ENCODE data around the gene CTNND2.
"Not testable (repeated sequence)": the region's sequence is repeated elsewhere in the genome, so short reads cannot be mapped to it uniquely, and the experiment has no call there.

Gene CTNND2

DNA sequence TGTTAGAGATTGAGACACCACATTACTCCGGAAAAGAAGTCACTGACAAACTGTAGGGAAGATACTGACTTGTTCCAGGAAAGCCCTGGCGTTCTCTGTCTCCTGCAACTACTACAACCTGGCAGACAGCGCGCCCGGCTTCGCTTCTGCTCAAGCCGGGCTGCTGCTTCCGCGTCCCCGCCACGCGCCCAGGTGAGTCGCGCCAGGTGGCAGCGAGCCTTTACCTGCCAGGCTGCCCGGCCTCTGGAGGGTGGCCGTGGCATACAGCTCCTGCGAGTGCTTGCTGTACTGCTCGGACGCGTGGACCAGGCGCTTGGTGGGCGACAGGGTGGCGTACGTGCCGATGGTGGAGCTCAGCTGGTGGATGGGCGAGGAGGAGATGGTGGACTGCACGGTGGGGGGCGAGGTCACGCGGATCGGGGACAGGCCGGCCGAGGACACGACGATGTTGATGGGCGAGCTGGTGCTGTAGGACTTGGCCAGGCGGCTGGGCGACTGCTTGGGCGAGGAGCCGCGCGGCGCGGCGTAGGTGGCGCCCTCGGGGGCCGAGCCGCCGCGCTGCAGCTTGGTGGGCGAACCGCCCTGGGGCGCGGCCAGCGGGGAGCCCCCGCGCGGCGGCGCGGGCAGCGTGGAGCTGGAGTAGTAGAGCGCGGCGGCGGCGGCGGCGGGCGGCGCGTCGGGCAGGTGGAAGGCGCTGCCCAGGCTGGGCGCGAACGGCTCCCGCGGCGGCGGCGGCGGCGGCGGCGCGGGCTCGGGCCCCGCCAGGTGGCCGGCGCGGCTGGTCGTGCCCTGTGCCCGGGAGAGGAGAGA lies 519.6 kb downstream of the CTNND2 start:
- no peak for DNase-seq (ENCODE audit: low read depth)

DNA sequence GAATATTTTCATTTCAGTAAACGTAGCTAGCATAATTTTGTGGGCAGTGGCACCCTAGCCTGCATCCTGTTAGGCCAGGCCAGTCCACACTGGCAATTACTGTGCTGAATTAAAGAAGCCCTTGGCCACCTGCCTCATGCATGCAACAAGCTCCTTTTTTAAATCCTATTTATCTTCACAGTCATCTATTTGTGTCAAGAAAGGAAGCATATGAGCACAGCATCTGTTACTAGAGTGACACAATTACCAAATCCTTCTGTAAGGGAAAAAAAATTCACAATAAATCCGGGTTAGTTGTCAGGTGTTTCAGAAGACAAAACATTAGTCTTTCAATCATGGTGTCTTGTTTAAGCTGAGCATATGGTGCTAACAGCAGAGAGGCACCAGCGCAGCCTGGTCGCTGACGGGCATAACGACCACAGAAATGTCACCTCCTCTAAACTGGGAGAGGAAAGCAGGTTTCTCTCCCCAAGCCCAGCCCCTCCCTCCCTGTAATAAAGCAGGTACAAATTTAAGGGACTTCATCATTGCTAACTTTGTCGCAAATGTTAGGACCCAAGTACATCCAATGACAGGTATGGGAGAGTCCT lies 520.6 kb downstream of the CTNND2 start:
- no peak for DNase-seq (ENCODE audit: low read depth)

DNA sequence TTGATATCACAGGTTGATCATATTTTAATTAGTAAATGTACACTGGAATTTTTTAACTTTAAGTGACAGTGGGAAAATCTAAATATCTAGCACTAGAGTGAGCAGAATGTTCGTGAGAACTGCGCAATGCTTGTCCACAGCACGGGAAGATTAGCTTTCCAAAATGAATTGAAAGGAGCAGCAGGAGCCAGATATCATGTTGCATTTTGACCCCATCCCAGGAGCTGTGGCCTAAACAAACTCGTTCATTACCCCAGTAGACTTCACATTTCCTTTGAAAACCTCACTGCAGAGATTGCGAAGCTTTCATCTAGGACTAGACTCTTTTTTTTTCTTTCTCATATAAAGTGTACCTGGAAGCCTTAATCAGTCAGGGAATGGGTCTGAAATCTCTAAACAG lies 525.8 kb downstream of the CTNND2 start:
- DNase-seq (ENCODE audit: low read depth) = no peak

DNA sequence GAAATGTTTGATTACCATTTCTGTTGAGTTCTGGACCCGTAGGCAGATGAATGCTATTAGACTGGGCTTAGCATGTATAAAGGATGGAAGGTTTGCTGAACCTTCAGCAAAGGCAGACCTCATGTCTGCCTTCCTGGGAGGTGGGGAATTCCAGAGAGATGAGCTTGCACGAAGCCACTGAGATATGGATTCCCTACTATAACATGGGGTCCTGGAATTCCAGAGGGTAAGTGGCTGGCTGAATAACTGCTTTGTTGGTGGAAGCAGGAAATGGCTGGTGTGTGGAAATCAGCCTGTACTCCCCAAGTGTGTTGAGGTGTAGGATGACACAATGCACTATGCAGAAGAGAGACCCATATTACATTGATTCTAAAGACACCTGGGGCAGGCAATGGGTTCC lies 526.4 kb downstream of the CTNND2 start:
- DNase-seq (ENCODE audit: low read depth) = no peak

DNA sequence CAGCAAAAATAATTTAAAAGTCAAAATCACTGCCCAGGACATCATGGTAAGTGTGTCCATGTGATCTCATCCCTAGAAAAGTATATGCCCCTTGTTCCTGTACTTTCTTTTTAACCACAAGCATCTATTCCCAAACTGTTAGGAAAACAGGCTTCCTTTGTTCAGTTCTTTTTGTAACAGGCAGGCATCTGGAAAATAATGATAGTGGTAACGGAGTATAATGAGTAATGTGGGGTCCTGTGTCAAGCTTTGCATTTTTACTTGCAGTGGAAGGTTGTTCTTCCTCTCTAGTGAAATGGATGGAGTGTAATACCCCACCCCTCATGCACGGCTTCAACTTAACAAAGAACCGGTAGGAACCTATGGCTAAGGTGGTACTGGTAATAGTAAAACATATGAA lies 532.1 kb downstream of the CTNND2 start:
- no peak for DNase-seq (ENCODE audit: low read depth)

DNA sequence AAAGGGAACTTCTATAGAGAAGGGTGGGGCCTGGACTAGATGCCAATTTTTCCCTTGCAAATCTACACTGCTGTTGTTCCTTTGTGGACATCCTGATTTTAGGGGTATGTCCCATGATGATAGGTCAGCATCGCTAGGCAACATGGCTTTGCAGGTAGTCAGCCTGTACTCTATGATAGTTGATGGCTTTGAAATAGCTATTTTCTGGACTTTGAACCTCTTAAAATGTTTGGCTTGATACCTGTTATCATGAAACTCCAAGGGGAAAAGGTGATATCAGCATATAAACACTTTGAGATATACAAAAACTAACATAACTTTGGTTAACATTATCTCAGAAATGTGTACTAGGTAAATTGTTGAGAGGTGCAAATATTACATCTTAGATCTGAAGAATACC lies 533.2 kb downstream of the CTNND2 start:
- DNase-seq (ENCODE audit: low read depth) = no peak

DNA sequence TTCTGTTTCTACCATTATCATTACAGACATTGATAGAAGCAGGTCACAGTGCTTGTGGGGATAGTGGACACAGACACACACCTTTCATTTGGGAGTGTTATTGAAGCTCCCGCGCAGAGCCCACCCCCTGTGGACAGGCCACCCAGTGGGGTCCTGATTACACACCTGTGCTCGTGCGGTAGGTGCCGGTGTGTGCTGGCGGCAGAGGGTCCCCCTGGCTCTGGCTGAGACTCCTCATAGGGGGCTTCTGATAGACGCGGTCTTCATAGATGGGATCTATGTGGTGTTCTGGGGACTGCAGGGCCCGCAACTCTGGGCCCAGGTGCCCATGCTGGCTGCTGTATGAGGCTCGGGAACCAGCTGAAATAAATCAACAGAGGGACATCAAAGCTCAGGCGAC lies 539.7 kb downstream of the CTNND2 start:
- DNase-seq (ENCODE audit: low read depth) = no peak

DNA sequence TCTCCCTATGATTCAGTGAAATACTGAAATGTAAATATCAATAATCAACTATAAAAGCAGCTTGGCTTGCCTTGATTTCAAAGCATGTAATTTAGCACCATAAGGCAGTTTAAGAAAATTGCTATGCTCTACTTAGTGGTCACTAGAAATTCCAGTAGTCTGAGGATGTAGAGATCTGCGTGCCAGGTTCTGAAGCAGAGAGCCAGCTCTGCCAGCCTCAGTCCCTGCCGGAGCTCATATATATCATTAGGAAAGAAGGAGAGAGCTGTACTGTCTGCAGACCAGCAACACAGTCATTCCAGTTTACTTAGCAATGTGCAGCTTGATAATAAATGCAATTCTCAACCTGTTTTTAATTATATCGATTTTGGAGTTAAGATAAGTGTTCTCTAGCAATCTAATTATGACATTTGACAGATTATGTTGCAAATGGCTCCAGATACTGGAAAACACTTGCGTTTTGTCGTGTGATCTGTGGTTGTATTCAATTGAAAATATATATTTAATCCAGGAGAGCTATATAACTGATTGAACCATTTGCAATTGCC lies 540.5 kb downstream of the CTNND2 start:
- DNase-seq (ENCODE audit: low read depth) = no peak

DNA sequence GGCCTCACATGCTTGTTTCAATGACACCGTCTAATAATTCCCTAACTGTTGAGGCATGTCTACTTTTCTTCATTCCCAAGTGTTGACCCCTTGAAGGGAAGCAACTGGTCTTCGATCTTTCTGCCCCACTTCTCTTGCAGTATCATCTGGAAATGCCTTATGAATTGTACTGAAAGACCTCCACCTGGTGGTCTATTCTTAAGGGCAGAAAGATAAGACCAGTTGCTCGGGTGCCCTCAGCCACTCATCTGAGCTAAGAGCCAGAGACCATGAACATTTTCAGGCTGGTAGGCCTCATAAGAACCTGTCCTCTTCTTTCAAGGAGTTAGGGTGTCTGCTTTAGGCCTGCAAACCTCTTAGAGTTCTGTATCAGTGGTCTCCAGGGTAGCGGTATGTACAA lies 542.5 kb downstream of the CTNND2 start:
- DNase-seq (ENCODE audit: low read depth) = no peak

DNA sequence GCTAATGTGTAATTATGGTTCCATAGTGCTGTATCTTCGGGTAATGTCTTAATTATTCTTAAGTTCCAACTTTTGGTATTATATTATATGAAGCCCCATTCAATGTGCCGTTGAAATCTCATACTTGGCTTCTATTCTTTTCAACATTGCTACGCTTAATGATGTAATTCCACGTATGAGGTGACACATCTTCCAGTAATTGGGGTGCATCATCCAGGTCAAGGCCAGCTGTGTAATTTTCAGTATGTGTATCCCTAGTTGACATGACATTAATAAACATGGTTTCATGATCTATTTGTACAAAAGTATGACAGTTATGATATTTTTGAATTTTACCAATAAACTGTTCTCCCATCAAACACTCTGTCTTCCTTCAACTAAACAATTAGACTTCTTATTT lies 546.3 kb downstream of the CTNND2 start:
- DNase-seq (ENCODE audit: low read depth) = no peak

DNA sequence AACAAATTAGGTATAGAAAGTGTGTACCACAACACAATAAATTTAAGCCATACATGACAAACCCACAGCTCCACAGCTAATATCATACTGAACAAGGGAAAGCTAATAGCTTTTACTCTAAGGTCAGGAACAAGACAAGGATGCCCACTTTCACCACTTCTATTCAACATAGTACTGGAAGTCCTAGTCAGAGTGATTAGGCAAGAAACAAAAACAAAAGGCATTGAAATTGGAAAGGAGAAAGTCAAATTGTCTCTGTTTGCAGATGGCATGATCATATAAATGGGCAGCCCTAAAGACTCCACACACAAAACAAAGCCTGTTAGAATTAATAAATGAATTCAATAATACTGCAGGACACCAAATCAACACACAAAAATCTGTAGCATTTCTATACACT lies 548.8 kb downstream of the CTNND2 start:
- no peak for DNase-seq (ENCODE audit: low read depth)

DNA sequence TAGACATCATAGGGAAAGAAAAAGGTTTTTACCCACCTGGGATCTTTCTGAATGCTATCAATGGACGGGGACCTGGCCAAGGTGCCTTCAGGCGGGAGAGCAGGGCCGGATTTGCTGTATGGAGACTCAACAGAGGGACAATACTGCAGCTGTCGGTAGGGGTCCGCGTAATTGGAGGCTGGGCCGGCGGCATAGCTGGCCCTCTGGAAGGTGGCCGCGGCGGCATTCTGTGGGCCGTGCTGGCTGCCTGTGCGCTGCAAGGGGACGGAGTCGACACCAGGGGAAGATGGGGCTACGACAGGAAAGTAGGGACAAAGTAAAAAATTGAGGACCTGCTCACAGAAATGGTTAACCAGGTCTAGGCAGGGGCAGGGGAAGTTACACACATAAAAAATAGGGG lies 557.9 kb downstream of the CTNND2 start:
- DNase-seq (ENCODE audit: low read depth) = no peak

DNA sequence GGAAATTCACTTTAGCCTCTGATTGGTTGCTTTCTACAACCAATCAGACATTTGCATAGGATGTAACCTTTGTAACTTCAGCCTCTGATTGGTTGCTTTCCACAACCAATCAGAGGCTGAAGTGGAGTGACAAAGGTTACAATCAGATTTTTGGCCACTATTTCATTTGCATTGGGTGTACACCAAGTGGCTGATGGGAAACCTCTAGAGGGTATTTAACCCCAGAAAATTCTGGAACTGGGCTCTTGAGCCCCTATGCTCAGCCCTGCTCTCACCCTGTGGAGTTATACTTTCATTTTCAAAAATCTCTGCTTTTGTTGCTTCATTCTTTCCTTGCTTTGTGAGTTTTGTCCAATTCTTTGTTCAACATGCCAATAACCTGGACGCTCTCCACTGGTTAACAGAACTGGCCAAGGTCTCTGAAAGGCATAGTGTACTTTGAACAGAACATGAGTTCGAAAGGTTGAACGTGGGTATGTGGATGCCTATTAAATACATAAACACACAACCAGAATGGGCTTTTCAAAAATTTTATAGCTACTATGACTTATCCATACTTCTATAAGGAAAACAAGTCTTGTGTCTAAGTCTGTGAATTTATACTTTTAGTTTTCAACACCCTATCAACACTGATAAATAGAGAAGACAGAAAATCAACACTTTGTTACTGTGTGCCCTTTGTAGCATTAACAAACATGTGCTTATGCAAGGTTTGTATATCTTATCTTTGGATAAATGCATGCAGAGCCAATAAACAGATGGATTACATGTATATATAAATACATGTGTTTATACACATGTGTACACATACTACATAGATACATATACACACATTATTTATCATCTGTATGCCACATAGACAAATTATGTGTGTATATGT lies 568.1 kb downstream of the CTNND2 start:
- DNase-seq (ENCODE audit: low read depth) = no peak

DNA sequence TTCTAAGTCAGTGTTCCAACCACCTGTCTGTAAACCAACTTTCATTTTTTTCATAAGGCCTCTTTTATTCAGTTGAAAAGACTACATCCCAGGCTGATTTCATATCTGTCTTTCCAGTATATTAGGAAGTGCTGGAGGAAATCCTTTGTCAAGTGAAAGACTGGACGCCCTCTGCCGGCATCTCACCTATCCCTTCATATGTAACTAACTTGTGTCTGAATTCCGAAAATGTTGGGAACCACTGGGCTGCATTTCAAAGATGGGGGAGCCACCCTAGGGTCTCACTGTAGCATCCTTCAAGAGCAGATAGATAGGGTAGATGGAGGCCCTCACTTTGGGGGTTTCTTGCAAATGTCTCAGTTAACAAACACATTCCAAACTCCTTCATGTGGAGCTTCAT lies 569.8 kb downstream of the CTNND2 start:
- no peak for DNase-seq (ENCODE audit: low read depth)

DNA sequence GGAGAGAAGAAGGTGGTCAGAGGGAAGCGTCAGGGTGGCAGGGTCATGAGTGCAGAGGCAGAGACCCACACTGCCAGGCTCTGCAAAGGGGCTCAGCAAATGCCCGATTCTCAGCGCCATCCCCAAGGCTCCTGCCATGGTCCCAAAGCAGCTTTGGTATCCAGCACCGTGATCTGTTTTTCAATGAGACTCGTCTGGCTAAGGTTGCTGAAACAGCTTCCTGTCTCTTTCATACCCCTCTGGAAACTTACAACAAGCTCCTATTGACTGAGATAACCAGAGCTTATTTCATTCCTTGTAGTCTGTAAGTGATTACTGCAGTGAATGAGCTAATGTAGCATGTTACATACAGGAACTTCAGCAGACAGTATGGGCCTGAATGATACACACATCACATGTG lies 574.6 kb downstream of the CTNND2 start:
- no peak for DNase-seq (ENCODE audit: low read depth)

DNA sequence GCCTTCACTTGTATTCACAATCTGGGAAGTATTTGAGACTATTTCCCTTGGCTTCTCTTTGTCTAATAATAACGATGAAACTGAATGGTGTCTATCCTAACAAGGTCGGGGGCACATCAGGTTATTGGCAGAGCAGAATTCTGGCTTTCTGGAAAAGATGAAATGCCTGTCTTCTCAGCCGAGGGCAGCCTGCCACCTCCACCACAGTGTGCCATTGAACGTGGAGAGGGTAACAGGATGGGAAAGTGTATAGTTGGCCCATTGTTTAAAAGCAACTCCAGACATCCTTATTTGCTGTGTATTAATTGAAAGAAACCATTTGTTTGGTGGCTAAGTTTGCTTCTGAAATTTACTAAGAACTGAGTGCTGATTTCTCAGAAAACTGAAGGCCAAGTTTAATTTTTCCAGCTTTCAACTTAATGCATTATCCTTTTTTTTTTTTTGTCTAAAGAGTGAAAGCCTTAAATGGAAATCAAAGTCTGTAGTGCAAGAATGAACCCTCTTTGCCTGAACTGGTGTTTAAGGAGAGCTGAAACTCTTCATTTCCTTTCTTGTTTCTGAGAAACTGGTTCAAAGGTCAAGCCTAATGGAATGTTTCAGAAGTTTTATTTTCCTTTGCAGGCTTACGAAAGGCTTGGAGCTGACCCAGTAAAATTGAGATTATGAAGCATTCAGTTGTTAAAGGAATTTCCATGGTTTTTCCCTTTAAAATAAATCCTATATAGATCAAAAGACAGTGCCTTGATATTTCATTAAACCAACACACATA lies 579.5 kb downstream of the CTNND2 start:
- no peak for DNase-seq (ENCODE audit: low read depth)

DNA sequence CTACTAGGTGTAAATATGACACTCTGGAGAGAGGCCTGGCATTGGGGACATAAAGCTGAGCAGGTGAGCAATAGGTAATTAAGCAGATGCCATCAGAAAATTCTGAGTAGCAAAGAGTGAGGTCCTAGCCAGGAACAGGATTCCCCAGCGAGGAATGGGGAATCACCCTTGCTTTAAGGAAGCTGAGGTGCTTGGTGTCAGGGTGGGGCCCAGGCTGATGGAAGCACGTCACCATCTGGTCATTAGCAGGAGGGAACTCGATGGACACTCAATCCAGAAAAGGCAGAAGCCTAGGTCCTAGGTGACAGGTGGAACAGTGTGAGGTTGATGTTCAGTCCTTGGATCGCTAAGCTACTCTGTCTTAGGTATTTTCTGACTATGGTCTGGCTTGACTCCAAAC lies 580.5 kb downstream of the CTNND2 start:
- no peak for DNase-seq (ENCODE audit: low read depth)

DNA sequence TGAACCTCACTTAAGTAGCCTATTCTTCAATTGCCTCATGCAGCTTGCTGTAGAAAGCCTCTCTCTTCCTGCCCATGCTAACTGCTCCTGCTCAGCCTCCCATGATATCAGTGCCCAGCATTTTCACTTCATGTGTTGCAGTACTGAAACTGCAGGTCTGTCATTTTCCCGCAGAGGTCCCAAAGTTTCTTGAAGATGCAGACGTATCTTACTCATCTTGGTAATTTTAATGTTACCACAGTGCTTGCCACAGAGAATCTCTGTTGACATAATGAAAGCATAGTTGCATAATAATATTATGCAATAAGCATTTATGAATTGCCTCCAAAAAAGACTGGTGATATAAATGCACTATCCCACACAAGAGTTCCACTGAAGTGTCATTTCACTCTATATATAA lies 582.1 kb downstream of the CTNND2 start:
- no peak for DNase-seq (ENCODE audit: low read depth)

DNA sequence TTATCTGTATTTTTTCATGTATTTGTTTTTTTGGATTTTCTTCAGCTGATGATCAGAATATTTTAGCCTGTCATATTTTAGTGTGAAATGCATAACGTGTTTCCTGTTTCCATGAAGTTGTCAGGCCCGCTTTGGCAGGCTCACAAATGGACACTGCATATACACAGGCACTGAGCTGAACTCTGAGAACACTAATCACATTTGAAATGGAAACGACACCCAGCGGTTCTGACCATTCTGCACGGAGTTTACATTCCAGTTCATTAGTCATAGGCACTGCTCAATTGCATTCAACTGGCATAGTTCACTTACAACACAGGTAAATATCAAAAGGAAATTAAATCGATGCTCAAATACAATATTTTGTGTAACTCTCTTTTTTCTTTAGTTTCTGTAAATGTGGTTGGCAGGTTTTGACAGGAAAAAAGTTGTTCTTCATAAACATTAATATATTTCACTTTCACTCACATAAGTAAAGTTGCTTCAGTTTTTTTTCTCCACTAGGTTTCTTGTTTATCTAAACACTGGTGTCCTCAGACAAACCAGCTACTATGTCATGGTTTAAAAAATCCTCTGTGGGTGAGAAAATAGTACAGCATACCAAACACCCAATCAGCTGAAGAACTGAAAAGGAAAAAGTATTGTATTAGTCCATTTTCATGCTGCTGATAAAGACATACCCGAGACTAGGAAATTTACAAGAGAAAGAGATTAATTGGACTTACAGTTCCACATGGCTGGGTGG lies 584.2 kb downstream of the CTNND2 start:
- no peak for DNase-seq (ENCODE audit: low read depth)

DNA sequence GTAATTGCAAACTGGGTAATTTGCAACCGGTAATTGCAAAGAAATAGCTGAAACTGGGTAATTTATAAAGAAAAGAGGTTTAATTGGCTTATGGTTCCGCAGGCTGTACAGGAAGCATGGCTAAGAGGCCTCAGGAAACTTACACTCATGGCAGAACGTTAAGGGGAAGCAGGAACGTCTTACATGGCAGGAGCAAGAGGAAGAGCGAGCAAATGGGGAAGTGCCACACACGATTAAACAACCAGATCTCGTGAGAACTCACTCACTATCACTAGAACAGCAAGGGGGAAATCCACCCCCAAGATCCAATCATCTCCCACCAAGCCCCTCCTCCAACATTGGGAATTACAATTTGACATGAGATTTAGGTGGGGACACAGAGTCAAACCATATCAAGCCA lies 590.6 kb downstream of the CTNND2 start:
- not testable (repeated sequence) for DNase-seq (ENCODE audit: low read depth)

DNA sequence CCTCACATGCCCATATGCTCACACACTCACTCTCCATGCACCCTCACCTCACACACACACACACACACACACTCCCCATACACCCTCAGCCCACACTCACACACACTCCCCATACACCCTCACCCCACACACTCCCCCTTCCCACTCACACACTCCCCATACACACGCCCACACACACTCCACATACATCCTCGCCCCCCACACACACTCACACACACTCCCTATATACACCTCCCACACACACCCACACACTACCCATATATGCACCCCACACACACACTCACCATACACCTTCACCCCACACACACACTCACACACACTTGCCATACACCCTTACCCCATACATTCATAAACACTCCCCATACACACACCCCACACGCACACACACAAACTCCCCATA lies 592.5 kb downstream of the CTNND2 start:
- DNase-seq (ENCODE audit: low read depth) = no peak

All from activated T-cell treated with anti-CD3 and anti-CD28 coated beads for 24 hours (primary cell).